OCI-M2 (cell line): Measurements from ENCODE around the gene RAB44.

ENCODE experiments used
- DNase-seq: peaks from one replicate; lab custom pipeline; 2025; ENCODE audit not compliant: unreplicated experiment; lab: John Stamatoyannopoulos, UW

The RAB44 gene

DNA sequence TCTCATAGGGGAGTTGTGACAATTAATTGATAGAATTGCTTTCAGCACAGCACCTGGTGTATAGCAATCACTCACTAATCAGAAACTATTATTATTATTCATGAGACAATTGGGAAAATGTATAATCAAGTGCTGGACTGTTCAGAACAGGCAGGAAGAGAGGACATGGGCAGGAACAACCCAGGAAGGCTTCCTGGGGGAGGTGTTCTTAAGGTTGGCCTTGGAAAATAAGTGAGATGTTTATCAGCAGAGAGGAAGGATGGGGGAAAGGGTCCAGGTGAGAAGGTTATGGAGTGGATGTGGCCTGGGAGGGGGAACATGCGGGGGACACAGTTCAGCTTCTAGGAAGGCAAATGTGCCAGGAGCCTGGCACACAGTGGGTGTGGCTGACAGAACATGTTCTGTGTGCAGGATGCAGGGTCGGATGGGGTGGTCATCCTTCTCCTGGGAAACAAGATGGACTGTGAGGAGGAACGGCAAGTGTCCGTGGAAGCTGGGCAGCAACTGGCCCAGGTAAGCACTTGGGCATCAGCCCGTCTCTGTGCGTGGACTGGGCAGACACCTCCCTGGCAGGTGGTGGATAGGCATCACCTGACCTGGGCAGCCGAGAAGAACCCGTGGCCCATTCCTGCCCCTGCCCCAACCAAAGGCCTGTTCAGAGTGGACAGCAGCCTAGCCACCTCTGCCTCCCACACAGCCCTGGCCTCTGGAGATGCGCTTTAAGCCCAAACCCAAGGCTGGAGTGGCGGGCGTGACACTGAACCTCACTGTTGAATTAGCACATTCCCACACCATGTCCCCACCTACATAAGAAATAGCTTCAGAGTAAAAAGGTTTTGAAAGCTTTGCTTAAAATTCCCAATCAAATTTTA lies 30.9 kb downstream of the RAB44 start:
- DNase-seq = no peak

DNA sequence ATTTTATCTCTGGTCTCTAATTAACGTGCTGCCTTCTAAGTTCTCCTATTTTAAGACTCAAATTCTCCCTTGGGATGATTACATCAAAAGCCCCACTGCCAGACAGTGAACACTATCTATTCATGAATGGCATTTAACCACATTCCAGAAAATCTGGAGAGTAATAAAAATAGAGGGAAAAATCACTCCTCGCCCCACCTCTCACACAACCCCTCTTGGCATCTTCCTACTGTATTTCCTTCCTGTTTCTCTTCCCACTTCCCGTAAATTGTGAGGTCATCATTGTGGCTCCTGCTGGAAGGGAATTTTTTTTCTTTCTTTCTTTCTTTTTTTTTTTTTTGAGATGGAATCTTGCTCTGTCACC lies 31.5 kb downstream of the RAB44 start:
- no peak for DNase-seq

DNA sequence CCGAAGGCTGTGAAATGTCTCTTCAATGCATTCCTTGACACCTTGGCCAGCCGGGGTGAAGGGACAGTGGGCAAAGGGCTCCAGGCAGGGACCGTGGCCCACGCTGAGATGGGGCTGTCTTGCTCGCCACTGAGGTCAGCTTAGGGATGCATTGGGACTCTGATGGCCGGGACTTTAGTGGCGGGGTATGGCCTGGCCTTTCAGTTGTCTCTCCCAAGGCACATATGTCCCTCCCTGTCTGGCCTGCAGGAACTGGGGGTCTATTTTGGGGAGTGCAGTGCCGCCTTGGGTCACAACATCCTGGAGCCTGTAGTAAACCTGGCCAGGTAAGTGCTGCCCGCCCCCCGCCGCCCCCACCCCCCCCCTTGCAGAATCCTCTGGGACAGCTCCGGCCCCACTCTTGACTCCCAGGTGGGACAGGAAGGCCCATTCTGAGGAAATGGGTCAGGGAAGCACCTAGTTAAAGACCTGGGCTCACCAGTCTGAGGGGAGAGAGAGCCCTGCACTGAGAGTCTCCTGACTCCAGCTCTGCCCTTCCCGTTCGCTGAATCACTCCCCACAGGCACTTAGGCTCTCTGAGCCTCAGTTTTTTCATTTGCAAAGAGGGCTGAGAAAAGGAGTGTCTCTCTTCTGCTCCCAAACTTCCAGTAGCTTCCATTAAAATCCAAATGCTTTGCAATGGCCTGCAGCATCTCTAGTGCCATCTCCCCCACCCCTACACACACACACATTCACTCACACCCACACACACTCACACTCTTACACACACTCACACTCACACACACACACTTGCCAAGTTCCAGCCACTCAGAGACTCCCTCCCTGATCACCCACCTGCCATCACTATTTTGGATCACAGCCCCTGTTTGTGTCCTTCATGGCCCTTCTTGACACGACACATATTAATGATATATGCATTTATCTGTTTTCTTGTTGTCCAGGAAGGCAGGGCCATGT lies 33.1 kb downstream of the RAB44 start:
- DNase-seq = no peak

DNA sequence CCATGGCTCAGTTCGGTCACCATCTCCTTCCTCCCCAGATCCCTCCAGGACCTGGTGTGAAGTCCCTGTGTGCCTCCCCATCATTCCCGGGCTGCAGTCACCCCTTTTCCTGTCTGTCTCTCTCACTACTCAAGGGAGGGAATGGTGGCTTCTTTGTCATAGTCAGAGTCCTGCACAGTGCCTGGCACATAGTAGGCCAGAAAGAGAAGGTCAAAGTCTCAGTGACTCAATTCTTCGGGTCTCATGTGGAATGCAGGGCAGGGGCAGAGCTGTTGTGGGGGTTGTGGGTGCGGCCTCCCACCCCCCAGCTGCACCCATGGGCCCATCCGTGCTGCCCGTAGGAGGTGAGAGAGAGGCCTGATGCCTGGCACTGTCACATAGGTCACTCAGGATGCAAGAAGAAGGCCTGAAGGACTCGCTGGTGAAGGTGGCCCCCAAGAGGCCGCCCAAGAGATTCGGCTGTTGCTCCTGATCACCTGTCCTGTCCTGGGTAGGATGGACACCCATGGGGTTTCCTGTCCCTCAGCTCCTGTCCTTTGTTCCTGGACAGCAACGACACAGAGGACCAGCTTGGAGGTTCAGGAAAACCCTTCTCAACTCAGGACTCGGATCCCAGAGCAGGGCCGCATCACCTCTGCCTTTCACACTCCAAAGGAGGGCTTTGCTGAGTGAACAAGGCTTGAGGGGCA lies 34.1 kb downstream of the RAB44 start:
- DNase-seq = no peak

DNA sequence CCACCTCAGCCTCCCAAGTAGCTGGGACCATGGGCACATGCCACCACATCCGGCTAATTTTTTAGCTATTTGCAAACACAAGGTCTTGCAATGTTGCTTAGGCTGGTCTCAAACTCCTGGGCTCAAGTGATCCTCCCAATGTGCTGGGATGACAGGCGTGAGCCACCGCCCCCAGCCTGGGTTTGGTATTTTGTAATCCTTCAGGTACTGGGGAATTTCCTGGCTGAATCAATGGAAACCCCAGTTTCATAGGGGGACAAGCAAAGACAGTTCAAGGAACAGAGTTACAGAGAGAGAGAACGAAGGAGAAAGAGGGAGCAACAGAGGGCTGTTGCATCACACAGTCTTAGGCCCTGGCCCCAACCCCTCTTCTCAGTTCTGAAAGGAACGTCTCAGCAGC lies 35.7 kb downstream of the RAB44 start:
- DNase-seq = no peak

DNA sequence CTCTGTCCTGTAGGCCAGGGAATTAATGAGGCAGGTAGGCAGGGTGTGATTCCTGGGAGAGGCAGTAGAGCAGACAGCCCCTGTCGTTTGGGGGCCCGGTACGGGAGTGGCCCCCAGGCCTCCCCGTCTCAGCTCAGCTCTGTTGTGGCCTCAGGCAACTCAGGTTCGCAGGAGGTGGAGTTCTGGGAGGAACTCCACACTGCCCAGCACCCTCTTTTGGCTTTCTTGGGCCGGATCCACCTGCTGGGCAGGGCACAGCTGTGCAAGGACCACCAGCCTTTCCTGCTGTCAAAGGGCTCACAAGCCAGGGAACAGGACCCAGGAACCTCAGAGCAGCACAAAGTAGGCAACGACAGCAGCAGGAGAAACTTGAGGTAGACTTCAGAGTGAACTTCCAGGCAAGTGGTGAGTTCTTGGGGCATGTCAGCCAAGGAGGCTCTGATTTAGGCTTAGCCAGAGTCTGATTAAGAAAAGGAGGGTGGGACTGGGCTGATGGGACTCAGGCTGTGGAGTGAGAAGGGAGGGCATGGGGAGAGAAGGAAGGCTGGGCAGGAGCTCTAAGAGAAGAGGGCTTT lies 36.9 kb downstream of the RAB44 start:
- DNase-seq = no peak

DNA sequence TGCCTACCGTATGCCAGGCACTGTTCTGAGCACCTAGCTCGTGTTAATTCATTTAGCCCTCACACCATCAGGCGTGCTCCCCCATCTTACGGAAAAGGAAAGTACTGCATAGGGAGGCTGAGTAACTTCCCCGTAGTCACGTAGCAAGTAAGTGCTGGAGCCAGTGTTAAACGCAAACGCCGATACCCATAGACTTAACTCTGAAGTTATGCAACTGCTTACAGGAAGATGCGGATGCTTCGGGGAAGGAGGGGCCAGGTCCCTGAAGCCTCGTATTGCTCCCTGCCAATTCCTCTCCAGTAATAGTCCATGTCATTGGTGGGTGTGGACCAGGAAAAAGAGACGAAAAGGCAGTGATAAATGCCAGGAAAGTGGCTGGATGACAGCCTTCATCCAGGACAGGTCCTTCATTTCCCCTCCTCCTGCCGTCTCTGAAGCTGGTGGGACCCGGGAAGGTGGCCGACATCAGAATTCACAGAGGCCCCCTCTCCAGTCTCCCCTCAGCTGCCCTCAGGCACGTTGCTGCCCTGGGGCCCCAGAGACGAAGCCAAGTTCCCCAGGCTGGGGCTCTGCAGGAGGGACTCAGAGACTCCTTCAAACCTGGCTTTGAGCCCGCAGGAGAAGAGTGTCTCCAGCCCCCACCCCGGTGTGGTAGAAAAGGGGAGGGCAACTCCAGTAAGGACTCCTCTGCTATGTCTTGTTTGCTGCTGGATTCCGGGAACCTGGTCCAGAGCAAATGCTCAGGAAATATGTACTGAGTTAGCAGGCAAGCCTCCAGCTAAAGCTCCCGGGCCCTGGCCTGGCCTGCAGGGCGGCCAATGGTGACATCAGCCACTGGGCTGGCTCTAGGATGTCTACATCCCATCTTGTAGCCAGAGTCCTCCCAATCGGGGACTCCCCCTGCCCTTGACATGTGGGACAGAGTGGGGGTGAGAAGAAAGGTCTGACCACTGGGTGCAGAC lies 37.8 kb downstream of the RAB44 start:
- no peak for DNase-seq

DNA sequence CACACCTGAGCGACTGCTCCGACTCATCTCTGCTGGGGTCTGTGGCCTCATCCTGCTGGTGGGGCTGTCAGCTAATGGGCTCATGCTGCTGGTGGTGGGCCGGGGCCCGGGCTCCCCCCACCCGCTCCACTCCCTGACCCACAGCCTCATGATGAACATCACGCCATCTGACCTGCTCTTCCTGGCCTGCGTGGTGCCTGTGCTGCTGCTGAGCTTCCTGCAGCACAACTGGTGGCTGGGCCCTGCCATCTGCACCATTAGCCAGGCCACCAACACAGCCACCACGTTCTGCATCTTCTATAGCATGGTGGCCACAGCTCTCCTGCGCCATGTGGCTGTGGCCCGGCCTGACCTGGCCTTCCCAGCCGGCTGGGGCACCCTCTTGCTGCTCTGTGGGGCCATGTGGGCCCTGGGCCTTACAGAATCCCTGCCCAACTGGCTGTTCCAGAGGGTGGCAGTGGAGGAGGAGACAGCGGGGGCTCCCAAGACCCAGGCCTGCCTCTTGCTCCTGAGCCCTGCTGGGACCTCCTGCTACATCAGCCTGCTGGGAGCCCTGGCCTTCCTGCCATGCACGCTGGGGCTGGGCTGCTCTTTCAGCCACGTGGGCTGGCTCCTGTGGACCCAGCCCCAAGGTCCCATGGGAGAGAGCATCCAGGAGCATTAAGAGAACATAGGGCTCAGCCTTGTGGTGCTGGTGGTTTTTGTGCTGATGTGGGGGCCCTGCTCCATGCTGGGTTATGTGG lies 39.6 kb downstream of the RAB44 start:
- DNase-seq = no peak

DNA sequence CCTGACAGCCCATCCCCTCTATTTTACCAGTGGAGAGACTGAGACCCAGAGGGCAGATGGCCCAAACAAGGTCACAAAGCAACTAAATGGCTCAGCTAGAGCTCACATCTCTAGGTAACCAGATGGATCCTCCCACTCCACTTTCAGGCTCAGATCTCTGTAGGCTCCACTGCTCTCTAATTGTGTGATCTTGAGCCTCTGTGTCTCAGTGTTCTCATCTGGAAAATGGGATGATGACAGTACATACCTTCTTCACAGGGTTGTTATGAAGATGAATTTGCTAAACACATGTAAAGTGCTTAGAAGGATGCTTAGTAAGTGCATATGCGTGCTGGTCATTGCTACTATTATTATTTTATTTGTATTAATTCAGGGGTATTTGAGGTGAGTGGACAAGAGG lies 40.5 kb downstream of the RAB44 start:
- no peak for DNase-seq

DNA sequence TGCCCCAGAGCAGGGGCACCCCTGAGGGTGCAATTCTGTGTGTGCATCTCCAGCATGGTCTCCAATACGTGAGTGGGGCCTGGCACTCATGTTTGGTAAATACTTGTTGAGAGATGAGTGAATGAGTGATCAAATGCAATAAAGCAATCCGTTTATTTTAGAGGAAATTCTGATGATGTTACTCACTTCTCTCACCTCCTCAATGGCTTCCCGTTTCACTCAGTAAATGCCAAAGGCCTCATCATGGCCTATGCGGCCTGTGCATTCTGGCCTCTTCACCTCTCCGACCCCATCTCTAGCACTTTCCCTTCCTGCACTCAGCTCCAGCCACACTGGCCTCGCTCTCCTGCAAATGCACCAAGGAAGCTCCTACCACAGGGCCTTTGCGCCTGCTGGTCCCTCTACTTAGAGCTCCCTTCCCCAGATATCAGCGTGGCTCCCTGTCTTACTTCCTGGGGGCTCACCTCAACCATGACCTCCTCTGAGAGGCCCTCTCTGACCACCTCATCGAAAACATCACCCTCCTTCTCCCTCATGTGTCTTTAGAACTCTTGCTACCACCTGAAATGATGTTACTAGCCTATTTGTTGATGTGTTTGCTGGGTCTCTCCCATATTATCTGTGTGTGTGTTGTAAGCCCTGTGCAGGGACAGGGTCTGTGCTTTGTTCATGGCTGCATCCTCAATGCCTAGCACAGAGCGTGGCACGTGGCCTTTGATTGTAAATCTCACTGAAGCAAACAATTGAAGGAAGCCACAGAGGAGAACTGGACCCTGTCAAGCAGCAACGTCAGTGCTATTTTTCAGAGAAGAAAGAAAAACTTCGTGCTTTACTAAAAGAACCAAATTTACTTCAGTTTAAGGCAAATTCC lies 42.6 kb downstream of the RAB44 start:
- DNase-seq = no peak

DNA sequence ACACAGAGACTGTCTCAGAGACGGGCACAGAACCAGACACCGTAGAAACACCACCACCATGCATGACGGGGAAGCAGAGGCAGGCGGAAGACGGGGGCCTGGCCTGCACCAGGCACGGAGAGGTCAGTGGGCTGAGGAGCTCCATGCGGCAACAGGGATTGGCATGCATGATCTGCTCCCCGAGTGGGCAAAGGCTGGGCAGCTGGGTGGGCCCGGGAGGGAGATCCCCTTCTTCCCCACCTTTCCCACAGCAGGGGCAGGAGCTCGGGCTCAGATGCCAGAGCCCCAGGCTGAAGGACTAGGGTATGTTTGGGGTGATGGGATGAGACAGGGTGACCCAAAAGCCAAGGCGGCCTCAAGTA lies 43.2 kb downstream of the RAB44 start:
- no peak for DNase-seq

DNA sequence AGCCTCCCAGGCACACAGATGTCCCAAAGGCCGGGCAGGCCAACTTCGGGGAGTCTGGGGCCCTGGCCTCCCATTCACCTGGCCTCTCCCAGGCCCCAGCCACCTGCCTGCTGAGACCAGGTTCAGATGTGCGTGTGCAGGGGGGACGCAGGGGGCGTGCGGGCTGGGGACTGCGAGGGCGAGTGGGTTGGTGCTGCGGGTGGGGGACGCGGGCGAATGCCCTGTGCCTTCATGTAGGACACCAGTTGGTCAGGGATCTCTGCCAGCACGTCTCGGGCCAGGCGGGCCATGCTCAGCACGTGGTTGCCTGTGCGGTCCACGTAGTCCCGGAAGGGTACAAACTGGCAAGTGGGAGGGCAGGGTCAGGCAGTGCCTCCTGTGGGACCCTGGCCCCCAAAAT lies 44.5 kb downstream of the RAB44 start:
- DNase-seq = no peak

DNA sequence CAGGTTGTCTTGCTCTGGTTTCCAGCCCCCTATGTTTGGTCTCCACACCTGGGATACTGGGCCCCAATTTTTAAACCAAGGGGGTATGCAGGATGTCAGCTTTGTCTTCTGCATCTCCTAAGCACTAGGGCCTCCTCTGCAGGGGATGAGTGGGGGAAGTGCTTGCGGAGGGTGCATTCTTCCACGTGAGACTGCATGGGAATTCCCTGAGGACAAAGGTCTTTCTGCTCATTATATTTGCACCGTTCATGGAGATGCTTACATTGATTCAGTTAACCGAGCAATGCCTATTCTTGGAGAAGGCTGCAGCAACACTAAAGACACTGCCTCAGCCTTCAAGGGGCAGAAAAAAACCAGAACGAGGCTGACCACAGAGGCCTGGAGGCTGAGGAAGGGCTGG lies 45.4 kb downstream of the RAB44 start:
- DNase-seq = no peak

DNA sequence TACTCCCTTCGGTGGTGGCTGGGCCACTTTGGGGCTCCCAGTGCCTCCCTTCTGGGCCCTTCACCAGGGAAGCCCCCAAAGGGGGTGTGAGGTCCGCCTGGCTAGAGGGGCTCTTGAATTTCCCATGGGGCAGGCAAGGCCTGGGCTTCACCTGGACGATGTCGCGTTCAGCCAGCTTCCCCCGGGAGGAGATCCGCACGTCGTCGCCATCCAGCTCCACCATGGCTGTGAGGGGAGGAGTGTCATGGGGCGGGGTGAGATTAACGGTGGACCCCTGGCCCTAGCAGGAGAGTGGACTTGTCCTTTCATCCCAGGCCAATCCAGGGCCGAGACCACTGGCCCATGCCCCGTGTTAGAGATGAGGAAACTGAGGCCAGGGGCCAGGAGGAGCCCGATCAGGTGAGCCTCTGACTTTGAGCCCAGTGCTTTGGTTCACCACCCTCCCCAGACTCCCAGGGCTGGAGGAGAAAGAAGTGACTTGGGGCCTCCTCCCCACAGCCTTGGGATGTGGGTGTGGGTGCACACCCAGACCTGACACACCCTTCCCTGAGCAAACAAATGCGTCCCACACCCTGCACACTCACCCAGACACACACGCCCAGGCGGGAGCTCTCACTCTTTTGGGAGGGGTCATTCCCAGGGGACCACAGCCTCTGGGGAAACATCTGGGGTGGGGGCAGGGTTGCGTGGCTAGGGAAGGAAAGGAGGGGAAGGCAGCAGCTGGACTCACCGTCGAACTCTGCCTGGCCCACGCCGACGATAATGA lies 46.1 kb downstream of the RAB44 start:
- no peak for DNase-seq

DNA sequence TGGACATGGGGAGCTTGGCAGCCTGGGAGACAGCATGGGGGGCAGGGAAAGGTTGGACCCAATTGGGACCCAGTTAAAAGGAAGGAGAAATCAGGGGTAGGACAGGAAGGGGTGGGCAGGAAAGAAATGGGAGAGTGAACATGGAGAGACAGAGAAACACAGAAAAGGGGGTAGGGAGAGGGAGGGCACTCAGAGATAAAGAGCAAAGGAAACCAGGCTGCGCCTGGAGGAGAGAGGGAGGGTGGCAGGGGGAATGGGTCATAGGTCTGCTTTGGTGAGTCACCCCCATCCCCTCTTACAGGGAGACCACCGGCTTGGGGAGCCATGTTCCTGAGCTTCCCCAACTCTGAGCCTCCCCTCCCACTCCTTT lies 46.7 kb downstream of the RAB44 start:
- no peak for DNase-seq

DNA sequence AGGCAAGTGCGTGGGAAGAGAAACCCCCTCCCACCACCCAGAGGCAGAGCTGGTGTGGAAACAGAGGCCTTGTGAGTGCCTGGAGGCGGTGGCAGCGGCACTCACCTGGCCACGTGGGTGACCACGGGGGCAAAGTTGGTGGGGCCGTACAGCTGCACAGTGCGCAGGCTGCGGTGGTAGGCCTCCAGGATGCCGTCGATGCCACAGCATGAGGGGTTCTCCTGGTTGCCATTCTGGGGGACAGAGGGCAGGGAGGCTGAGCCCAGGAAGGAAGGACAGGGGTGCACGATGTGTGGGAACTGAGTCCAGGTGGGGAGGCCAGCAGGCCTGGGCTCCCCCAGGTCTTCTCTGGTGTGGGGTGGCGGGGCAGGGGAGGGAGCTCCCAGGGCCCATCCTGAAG lies 47.7 kb downstream of the RAB44 start:
- no peak for DNase-seq

DNA sequence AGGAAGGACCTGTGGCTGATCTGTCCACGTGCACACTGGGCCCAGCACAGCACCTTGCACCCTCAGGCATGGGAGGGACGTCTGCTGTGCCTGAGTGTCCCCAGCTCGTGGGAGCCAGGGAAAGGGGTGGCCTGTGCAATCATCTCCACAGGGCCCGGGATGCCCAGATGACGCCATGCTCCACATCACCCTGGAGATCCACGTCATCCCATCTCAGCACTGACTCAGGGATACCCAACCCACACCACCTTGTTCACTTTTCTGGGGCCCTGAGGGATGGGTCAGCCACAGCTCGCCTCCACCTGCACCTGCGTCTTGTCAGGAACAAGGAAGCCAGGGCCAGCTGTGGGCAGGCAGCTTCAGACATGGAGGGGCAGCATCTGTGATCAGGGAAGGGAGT lies 48.2 kb downstream of the RAB44 start:
- DNase-seq = no peak

DNA sequence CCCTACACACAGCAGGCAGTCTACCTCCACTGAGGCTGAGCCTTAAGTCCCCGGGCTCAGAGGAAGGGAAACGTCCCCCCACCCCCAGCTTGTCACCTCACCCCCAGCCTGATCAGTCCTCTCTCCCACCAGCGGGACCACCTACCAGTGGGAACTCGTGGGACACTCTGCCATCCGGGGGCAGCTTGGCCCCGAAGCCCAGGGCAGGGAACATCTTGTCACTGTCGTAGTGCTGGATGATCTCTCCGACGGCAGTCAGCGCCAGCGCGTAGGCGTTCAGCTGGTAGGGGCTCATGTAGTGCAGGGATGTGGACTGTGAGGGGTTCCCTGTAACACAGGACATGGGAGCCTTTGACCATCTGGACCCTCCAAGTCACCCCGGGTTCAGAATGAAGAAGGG lies 48.6 kb downstream of the RAB44 start:
- DNase-seq = no peak
